ENCODE data around the gene ASB6.
"Not testable (repeated sequence)": the region's sequence is repeated elsewhere in the genome, so short reads cannot be mapped to it uniquely, and the experiment has no call there.

Gene ASB6

GRCh38 chr9:129640871-129641749, 841 bp downstream of the ASB6 start:
- FAIRE-seq = no peak

- no peak for FAIRE-seq
Observed at GRCh38 chr9:129640086-129640870, 1.7 kb downstream of the ASB6 start.

DNA sequence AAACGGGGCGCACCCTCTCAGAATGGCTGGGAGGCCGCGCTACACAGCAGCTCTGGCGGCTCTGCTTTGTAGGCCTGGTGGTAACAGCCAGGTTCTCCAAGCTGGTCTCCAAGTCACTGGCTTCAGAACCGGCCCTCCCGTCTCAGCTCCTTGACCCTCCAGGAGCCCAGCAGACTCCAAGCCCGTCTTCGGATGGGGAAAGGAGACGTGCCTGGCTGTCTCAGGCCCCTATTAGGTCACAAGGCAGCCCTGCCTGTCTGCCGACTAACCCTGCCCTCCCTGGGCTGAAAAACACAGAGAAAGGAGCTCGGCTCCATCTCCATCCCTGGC, 2.2 kb downstream of the ASB6 start:
- no peak for FAIRE-seq

- no peak for FAIRE-seq
Observed at GRCh38 chr9:129639034-129639630, 2.8 kb downstream of the ASB6 start.

DNA sequence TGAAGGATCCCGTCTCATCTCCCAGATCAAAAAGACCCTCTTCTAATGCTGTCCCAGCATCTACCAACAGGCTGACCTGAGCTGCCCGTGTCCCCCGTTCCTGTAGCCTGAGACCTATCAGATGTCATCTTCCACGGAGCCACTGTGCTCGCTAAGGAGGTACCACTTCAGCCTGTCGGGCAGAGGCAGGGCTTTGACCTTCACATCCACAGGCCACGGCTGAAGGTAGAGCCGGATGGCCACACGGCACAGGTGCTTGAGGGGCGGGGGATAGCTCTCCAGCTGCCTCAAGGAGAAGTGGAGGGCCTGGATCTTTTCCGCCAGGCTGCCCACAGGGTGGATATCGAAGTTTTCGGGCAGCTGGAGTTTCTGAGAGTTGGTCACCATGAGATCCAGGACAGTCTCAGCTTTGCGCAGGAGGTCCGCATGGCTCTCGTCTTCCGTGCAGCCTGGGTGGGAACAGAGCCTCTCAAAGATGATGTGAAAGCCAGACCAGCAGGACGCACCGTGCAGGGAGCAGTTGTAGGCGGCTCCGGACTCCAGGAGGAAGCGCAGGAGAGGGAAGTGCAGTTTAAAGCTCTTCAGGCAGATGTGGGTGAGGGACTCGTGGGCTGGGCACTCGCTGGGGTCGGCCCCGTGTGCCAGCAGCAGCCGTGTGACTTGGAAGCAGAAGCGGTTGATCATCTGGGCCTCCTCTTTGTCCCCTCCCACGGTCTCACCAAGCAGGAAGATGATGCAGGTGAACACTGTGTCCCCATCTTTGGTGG, 4.1 kb downstream of the ASB6 start:
- FAIRE-seq = no peak

GRCh38 chr9:129637102-129637501, 4.8 kb downstream of the ASB6 start:
- FAIRE-seq = no peak

GRCh38 chr9:129636343-129636742, 5.6 kb downstream of the ASB6 start:
- FAIRE-seq = not testable (repeated sequence)

GRCh38 chr9:129635099-129636065, 6.6 kb downstream of the ASB6 start:
- FAIRE-seq = no peak

GRCh38 chr9:129633848-129634247, 8.1 kb downstream of the ASB6 start:
- no peak for FAIRE-seq

- FAIRE-seq = no peak
Observed at GRCh38 chr9:129633207-129633606, 8.7 kb downstream of the ASB6 start.

- no peak for FAIRE-seq
Observed at GRCh38 chr9:129632460-129632859, 9.5 kb downstream of the ASB6 start.

GRCh38 chr9:129631674-129632129, 10.2 kb downstream of the ASB6 start:
- FAIRE-seq = no peak

DNA sequence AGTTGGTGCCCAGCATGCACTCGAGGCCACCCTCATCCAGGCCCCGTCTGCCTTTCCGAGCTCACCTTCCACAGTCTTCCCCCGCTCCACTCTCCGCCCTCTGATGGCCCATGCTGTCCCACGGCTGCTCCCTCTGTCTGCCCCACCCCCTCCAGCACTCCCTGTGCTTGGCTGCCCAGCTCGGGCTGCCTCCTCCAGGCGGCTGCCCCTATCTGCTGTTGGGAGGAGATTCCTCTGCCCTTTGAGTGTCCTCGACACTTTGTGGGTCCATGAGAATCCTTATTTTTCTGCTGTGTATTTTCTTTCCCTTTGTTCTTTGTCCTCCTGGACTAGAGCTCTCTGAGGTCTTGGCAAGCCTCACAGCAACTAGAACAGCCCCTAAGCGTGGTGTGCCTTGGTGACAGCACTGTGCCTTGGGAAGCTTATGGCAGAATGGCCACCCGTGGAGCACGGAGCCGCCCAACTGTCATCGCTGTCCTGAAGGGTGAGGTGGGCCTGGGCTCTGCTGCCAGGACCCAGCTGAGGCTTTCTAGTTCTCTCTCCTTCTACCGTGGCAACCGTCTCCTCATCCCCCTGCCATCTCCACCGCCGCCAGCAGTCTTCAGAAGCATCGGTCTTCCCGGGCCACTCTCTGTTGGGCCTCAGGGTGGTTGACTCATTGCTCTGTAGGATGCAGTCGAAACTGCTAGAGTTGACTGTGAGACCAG, 10.8 kb downstream of the ASB6 start:
- FAIRE-seq = no peak

DNA sequence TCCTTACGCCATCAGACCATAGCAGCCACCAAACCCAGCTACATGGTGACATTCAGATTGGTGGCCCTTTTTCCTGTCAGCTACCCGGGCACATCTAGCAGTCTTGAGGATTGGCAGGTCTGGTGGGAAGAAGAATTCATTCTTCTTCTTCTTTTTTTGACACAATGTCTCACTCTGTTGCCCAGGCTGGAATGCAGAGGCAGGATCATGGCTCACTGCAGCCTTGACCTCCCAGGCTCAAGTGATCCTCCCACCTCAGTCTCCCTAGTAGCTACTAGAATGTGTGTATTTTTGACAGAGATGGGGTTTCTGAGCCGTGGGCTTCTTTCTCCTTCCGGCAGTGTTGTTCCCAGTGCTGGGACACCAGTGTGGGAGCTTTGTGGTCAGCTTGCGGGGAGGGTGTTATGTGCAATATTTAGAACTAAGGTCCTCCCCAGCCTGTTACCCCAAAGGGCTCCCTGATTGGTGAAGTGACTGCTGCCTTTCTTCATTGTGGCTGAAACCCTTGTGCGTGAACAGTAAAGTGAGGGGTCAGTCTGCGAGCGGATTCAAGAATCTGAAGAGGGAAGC, 12.6 kb downstream of the ASB6 start:
- FAIRE-seq = no peak

DNA sequence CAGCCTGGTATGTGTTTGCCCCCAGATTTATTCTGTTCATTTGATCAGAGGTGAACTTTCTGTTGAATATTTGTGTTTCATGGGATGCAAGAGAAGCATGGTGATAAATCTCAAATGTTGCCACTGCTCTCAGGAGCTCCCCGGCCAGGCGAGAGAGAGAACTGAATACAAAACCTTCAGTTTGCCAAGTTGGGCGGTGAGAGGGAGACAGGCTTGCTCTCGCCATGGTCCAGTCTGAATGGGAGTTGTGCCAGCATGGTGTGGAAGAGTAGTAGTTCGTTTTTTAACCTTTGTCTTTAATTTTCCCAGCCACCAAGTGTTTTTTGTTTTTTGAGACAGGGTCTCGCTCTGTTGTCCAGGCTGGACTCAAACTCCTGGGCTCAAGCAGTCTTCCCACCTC, 13.2 kb downstream of the ASB6 start:
- FAIRE-seq = no peak

GRCh38 chr9:129627556-129628440, 14.2 kb downstream of the ASB6 start:
- FAIRE-seq = no peak

DNA sequence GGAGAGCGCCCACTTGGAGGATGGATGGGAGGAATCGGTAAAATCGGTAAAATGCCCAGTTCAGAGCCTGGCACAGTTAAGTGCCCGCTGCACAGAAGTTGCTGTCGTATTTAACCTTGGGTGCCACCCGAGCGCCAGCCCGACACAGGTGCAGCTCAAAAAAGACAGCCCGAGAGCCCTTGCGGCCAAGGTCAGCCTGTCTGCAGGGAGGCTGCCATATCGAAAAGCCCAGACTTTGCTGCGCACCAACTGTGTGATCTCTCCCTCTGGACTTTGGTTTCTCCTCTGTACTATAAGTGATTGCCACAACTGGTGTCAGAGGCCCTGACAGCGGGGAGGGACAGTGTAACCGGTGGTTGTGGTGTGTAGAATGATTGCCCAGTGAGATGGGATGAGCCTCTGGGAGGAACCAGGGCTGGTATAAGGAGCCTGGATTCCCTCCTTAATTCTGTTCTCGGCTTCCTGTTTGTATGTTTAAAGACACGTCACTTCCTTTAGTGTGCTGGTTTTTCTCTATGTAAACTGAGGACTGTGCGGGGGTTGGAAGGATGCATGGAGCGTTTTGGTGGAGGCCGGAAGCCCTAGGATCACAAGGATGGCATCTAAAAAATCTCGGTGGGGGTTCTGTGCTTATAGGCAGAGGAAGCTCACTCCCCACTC, 15.2 kb downstream of the ASB6 start:
- FAIRE-seq = no peak

- FAIRE-seq = no peak
Observed at GRCh38 chr9:129626079-129626624, 15.8 kb downstream of the ASB6 start, which contains the start of gene NTMT1. TSS of gene NTMT1 (plus strand) at chr9:129626163. CDS start at chr9:129632704, 6,541 bp downstream.

Data from colon (tissue), 2 donors.